GM21423 (cell line): Measurements from ENCODE around the gene DCAF5.
A peak's percentile ranks its signal among the peaks of the same experiment; 100 is the strongest.

Experiments
- ATAC-seq: cut with Tn5 transposase; IDR thresholded peaks from one replicate; pipeline ENCODE4 v1.9.1; 2021; ENCODE audit warnings: mild to moderate bottlenecking, moderate library complexity; ENCODE audit not compliant: unreplicated experiment

The DCAF5 gene

GRCh38 chr14:69142101-69142500 lies 10.8 kb downstream of the DCAF5 start:
- no peak for ATAC-seq

- no peak for ATAC-seq
These were observed 11.4 kb downstream of the DCAF5 start for GRCh38 chr14:69141550-69141949.

- ATAC-seq, result no peak
These were observed 13.2 kb downstream of the DCAF5 start for GRCh38 chr14:69139743-69140142.

GRCh38 chr14:69137843-69138535 lies 14.9 kb downstream of the DCAF5 start:
- no peak for ATAC-seq

GRCh38 chr14:69137416-69137815 lies 15.5 kb downstream of the DCAF5 start:
- no peak for ATAC-seq

- no peak for ATAC-seq
These were observed 17.8 kb downstream of the DCAF5 start for GRCh38 chr14:69135133-69135532.

- no peak for ATAC-seq
These were observed 19.5 kb downstream of the DCAF5 start for GRCh38 chr14:69133206-69134125.

GRCh38 chr14:69132513-69133181 lies 20.3 kb downstream of the DCAF5 start:
- ATAC-seq, result no peak

GRCh38 chr14:69131176-69131575 lies 21.7 kb downstream of the DCAF5 start:
- no peak for ATAC-seq

GRCh38 chr14:69129264-69129880 lies 23.5 kb downstream of the DCAF5 start:
- ATAC-seq, result peak; percentile 48

- no peak for ATAC-seq
These were observed 34.6 kb downstream of the DCAF5 start for GRCh38 chr14:69118305-69118704.

- no peak for ATAC-seq
These were observed 35.7 kb downstream of the DCAF5 start for GRCh38 chr14:69117020-69117767.

- ATAC-seq, result no peak
These were observed 37.3 kb downstream of the DCAF5 start for GRCh38 chr14:69115407-69116185.

- no peak for ATAC-seq
These were observed 38.2 kb downstream of the DCAF5 start for GRCh38 chr14:69114763-69115162.

- no peak for ATAC-seq
These were observed 44.6 kb downstream of the DCAF5 start for GRCh38 chr14:69108358-69108757.

GRCh38 chr14:69107407-69108003 lies 45.4 kb downstream of the DCAF5 start:
- ATAC-seq, result no peak

- no peak for ATAC-seq
These were observed 46.5 kb downstream of the DCAF5 start for GRCh38 chr14:69106451-69106850.

GRCh38 chr14:69105326-69105725 lies 47.6 kb downstream of the DCAF5 start:
- ATAC-seq, result no peak

GRCh38 chr14:69101331-69101826 lies 51.5 kb downstream of the DCAF5 start:
- no peak for ATAC-seq
